ENCODE data around the gene SCFD2.

DNA sequence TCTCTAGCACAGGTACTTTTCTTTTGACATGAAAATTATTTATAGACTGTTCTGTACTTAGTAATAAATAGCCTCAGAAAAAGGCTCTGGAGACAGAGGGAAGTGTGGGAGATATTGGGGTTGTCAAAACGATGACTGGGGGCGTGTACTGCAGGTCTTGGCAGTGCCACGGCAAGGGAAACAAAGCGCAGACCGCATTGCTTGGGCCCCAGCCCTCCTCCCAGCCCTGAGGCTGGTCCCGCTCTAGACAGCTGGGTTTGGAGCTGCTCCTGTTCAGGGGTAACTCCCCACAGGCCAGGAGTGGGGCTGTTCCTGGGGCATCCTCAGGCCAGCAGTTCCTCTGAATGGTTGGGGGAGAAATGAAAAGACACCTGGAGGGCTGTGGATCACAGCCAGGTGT, 372.1 kb downstream of the SCFD2 start:
- TF ChIP-seq, protein P1, sequence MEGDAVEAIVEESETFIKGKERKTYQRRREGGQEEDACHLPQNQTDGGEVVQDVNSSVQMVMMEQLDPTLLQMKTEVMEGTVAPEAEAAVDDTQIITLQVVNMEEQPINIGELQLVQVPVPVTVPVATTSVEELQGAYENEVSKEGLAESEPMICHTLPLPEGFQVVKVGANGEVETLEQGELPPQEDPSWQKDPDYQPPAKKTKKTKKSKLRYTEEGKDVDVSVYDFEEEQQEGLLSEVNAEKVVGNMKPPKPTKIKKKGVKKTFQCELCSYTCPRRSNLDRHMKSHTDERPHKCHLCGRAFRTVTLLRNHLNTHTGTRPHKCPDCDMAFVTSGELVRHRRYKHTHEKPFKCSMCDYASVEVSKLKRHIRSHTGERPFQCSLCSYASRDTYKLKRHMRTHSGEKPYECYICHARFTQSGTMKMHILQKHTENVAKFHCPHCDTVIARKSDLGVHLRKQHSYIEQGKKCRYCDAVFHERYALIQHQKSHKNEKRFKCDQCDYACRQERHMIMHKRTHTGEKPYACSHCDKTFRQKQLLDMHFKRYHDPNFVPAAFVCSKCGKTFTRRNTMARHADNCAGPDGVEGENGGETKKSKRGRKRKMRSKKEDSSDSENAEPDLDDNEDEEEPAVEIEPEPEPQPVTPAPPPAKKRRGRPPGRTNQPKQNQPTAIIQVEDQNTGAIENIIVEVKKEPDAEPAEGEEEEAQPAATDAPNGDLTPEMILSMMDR (IDR thresholded peaks at IDR 0.05) = no peak
- TF ChIP-seq POLR2A (IDR thresholded peaks at IDR 0.05) (no peak), EP300 (IDR thresholded peaks at IDR 0.05) (no peak)

All from ovary (tissue), 3 donors.